LoVo (cell line): ENCODE results near the gene MCF2L.
"Not testable (repeated sequence)": the region's sequence is repeated elsewhere in the genome, so short reads cannot be mapped to it uniquely, and the experiment has no call there.

Experiments
- DNase-seq: peaks from one replicate; pipeline ENCODE4 v3.0.0-alpha.2; 2016; ENCODE audit warnings: low spot score

The MCF2L gene

GRCh38 chr13:112968910-112969691, at the start of gene MCF2L:
TSS of gene MCF2L (plus strand) at chr13:112969214. CDS start at chr13:112969380, 166 bp downstream.
- peak; percentile 58 for DNase-seq

GRCh38 chr13:112923962-112924361, 45.1 kb upstream of the MCF2L start:
- DNase-seq, result no peak

- DNase-seq, result no peak
Observed at GRCh38 chr13:112924365-112924764, 44.6 kb upstream of the MCF2L start.

GRCh38 chr13:112926003-112926402, 43.0 kb upstream of the MCF2L start:
- no peak for DNase-seq

GRCh38 chr13:112926993-112927392, 42.0 kb upstream of the MCF2L start:
- no peak for DNase-seq

- DNase-seq, result no peak
Observed at GRCh38 chr13:112928020-112928971, 40.7 kb upstream of the MCF2L start.

GRCh38 chr13:112928972-112929782, 39.8 kb upstream of the MCF2L start:
- peak; percentile 8 for DNase-seq

GRCh38 chr13:112929783-112930055, 39.3 kb upstream of the MCF2L start:
- DNase-seq, result no peak

GRCh38 chr13:112930192-112930591, 38.8 kb upstream of the MCF2L start:
- no peak for DNase-seq

GRCh38 chr13:112931028-112931934, 37.7 kb upstream of the MCF2L start:
- DNase-seq, result peak; percentile 68

- no peak for DNase-seq
Observed at GRCh38 chr13:112932971-112933370, 36.0 kb upstream of the MCF2L start.

GRCh38 chr13:112933649-112934048, 35.4 kb upstream of the MCF2L start:
- no peak for DNase-seq

- DNase-seq, result no peak
Observed at GRCh38 chr13:112934078-112934477, 34.9 kb upstream of the MCF2L start.

GRCh38 chr13:112938680-112939079, 30.3 kb upstream of the MCF2L start:
- DNase-seq, result no peak

GRCh38 chr13:112940236-112940635, 28.8 kb upstream of the MCF2L start:
- no peak for DNase-seq

- no peak for DNase-seq
Observed at GRCh38 chr13:112941349-112941748, 27.7 kb upstream of the MCF2L start.

GRCh38 chr13:112941765-112942164, 27.2 kb upstream of the MCF2L start:
- not testable (repeated sequence) for DNase-seq

GRCh38 chr13:112942689-112943308, 26.2 kb upstream of the MCF2L start:
- DNase-seq, result peak; percentile 93

- DNase-seq, result peak; percentile 44
Observed at GRCh38 chr13:112943309-112944125, 25.5 kb upstream of the MCF2L start.

GRCh38 chr13:112947796-112948195, 21.2 kb upstream of the MCF2L start:
- DNase-seq, result no peak
